H1 (cell line): ENCODE measurements around the gene PANX1. TPM values are rescaled to one million over a fixed set of nuclear protein-coding genes. Genes with fewer than 3 reads are reported as not detected.

Experiments
- CTCF ChIA-PET: fragments of 300-600 bp; sonication (Branson Sonifier 250); formaldehyde crosslinking; loops from one replicate; lab custom pipeline; 2021; ENCODE audit not compliant: partially characterized antibody; lab: Charles Lee
- POLR2A ChIA-PET: fragments of 300-600 bp; sonication (Branson Sonifier 250); formaldehyde crosslinking; loops from one replicate; lab custom pipeline; 2021; ENCODE audit warnings: inconsistent platforms; ENCODE audit not compliant: partially characterized antibody; lab: Charles Lee
- DNase-seq, 2 experiments: peaks; one replicate each; pipeline versions ENCODE4 v3.0.0 to v3.0.0-alpha.2; 2010 to 2022; ENCODE audit warnings: low spot score in 2 of 2, low read depth in 1 of 2, mixed read lengths in 1 of 2
- FAIRE-seq: peaks from 2 replicates; lab custom pipeline; 2011; peaks lifted over from hg19 to GRCh38; lab: Jason Lieb, UNC
- H2AFZ ChIP-seq: 2 replicates; pipeline ENCODE4 v1.8.1; 2012; ENCODE audit warnings: low read length, inconsistent platforms
- H2AK5ac ChIP-seq: 2 replicates; pipeline ENCODE4 v1.6.1; 2013; ENCODE audit warnings: low read depth, low read length
- H2BK120ac ChIP-seq: replicated peaks from 2 replicates; pipeline ENCODE3; 2013; ENCODE audit warnings: low read depth, low read length, inconsistent platforms
- H2BK12ac ChIP-seq: 2 replicates; pipeline ENCODE4 v1.6.1; 2013; ENCODE audit warnings: low read depth, low read length
- H2BK15ac ChIP-seq: 2 replicates; pipeline ENCODE4 v1.6.1; 2013; ENCODE audit warnings: low read length
- H2BK20ac ChIP-seq: 2 replicates; pipeline ENCODE4 v1.6.1; 2013; ENCODE audit warnings: low read length
- H2BK5ac ChIP-seq: 2 replicates; pipeline ENCODE4 v1.6.1; 2013; ENCODE audit warnings: low read depth, low read length
- H3K14ac ChIP-seq: 2 replicates; pipeline ENCODE4 v1.6.1; 2013; ENCODE audit warnings: inconsistent platforms; ENCODE audit not compliant: insufficient read length
- H3K18ac ChIP-seq: 2 replicates; pipeline ENCODE4 v1.6.1; 2013; ENCODE audit warnings: low read length; ENCODE audit errors: extremely low read depth
- H3K23ac ChIP-seq: 2 replicates; pipeline ENCODE4 v1.6.1; 2013; ENCODE audit warnings: inconsistent platforms; ENCODE audit not compliant: insufficient read length
- H3K23me2 ChIP-seq: 2 replicates; pipeline ENCODE4 v1.6.1; 2013; ENCODE audit warnings: low read depth, low read length
- H3K27ac ChIP-seq: 2 replicates; pipeline ENCODE4 v1.6.1; 2011; ENCODE audit warnings: low read depth, low read length, inconsistent platforms
- H3K27me3 ChIP-seq, 4 experiments: replicated peaks in 1 of 4; 1 replicate in 1 of 4; 2 replicates in 3 of 4; pipeline versions ENCODE4 v1.6.1 to v1.8.1; 2011 to 2013; ENCODE audit warnings: low read length in 3 of 4, mild to moderate bottlenecking in 3 of 4, inconsistent platforms in 2 of 4, mixed read lengths in 2 of 4, moderate library complexity in 1 of 4; ENCODE audit not compliant: control insufficient read depth in 3 of 4, insufficient read depth in 3 of 4; ENCODE audit errors: extremely low read depth in 1 of 4
- H3K36me3 ChIP-seq, 4 experiments: 2 replicates each; pipeline versions ENCODE4 v1.6.1 to v1.8.1; 2011 to 2013; ENCODE audit warnings: mild to moderate bottlenecking in 4 of 4, low read length in 3 of 4, moderate library complexity in 2 of 4, control low read depth in 1 of 4, inconsistent platforms in 1 of 4; ENCODE audit not compliant: insufficient read depth in 4 of 4, control insufficient read depth in 2 of 4
- H3K4ac ChIP-seq: replicated peaks from 2 replicates; pipeline ENCODE3; 2013; ENCODE audit warnings: low read length, low read depth, mixed read lengths, inconsistent platforms; ENCODE audit not compliant: insufficient read length
- H3K4me1 ChIP-seq, 4 experiments: replicated peaks in 1 of 4; 1 replicate in 1 of 4; 2 replicates in 3 of 4; pipeline versions ENCODE4 v1.6.1 to v1.8.1; 2011 to 2013; ENCODE audit warnings: low read length in 3 of 4, inconsistent platforms in 2 of 4, mixed read lengths in 1 of 4; ENCODE audit not compliant: insufficient read depth in 4 of 4, control insufficient read depth in 3 of 4
- H3K4me2 ChIP-seq, 2 experiments: 2 replicates each; pipeline versions ENCODE4 v1.6.1 to v1.8.1; 2011 to 2013; ENCODE audit warnings: low read depth in 2 of 2, low read length in 2 of 2, control low read depth in 1 of 2, inconsistent platforms in 1 of 2, mild to moderate bottlenecking in 1 of 2; ENCODE audit not compliant: insufficient read depth in 1 of 2
- H3K4me3 ChIP-seq, 4 experiments: fragments of 200-600, 300-600 bp in 1 of 4; sonication (generic), shearing (Covaris generic), sonication (Bioruptor Twin) in 1 of 4; 2 replicates each; pipeline versions ENCODE4 v1.5.1 to v1.8.1; 2011 to 2016; ENCODE audit warnings: low read length in 4 of 4, low read depth in 3 of 4, control low read depth in 2 of 4, inconsistent platforms in 2 of 4, mild to moderate bottlenecking in 2 of 4, mixed read lengths in 1 of 4, moderate library complexity in 1 of 4; ENCODE audit not compliant: insufficient read depth in 2 of 4; ENCODE audit errors: extremely low read depth in 1 of 4
- H3K56ac ChIP-seq: replicated peaks from 2 replicates; pipeline ENCODE3; 2013; ENCODE audit warnings: low read depth, mild to moderate bottlenecking, mixed read lengths, low read length, inconsistent platforms; ENCODE audit not compliant: insufficient read length
- H3K79me1 ChIP-seq: 2 replicates; pipeline ENCODE4 v1.6.1; 2013; ENCODE audit warnings: low read depth, low read length, control low read depth
- H3K79me2 ChIP-seq, 2 experiments: 2 replicates each; pipeline versions ENCODE4 v1.6.1 to v1.8.1; 2012 to 2013; ENCODE audit warnings: low read length in 2 of 2, mild to moderate bottlenecking in 2 of 2, inconsistent platforms in 1 of 2; ENCODE audit not compliant: insufficient read depth in 2 of 2, control insufficient read depth in 1 of 2
- H3K9ac ChIP-seq, 4 experiments: replicated peaks in 1 of 4; 1 replicate in 1 of 4; 2 replicates in 3 of 4; pipeline versions ENCODE4 v1.6.1 to v1.8.1; 2011 to 2013; ENCODE audit warnings: low read depth in 3 of 4, low read length in 3 of 4, control low read depth in 2 of 4, mild to moderate bottlenecking in 2 of 4, moderate library complexity in 2 of 4, inconsistent platforms in 1 of 4; ENCODE audit errors: extremely low read depth in 1 of 4
- H3K9me3 ChIP-seq, 2 experiments: 2 replicates each; pipeline versions ENCODE4 v1.6.1 to v1.8.1; 2012 to 2013; ENCODE audit warnings: mild to moderate bottlenecking in 2 of 2, moderate library complexity in 2 of 2, control low read depth in 1 of 2, inconsistent platforms in 1 of 2, low read depth in 1 of 2, low read length in 1 of 2, mixed read lengths in 1 of 2; ENCODE audit not compliant: insufficient read depth in 2 of 2
- H4K20me1 ChIP-seq, 2 experiments: replicated peaks in 1 of 2; 2 replicates each; pipeline versions ENCODE3 to v1.8.1; 2011 to 2013; ENCODE audit warnings: inconsistent platforms in 2 of 2, low read length in 2 of 2, mild to moderate bottlenecking in 1 of 2; ENCODE audit not compliant: insufficient read depth in 2 of 2, control insufficient read depth in 1 of 2
- H4K5ac ChIP-seq: 2 replicates; pipeline ENCODE4 v1.6.1; 2013; ENCODE audit warnings: low read length, low read depth, mixed read lengths, inconsistent platforms; ENCODE audit not compliant: insufficient read length
- H4K8ac ChIP-seq: 2 replicates; pipeline ENCODE4 v1.8.0; 2013; ENCODE audit warnings: mild to moderate bottlenecking, moderate library complexity, low read length, inconsistent platforms; ENCODE audit not compliant: insufficient read depth; ENCODE audit errors: extremely low read depth
- H4K91ac ChIP-seq: replicated peaks from 2 replicates; pipeline ENCODE3; 2013; ENCODE audit warnings: low read length, mixed read lengths, inconsistent platforms; ENCODE audit not compliant: insufficient read length
- RAD21 ChIP-seq, 2 experiments: IDR thresholded peaks in 1 of 2; conservative IDR thresholded peaks in 1 of 2; 2 replicates each; pipeline ENCODE4 v1.6.1; 2011; ENCODE audit warnings: low read depth in 2 of 2, low read length in 2 of 2, improper control_type of control experiment in 1 of 2, inconsistent platforms in 1 of 2, mild to moderate bottlenecking in 1 of 2, moderate library complexity in 1 of 2
- SIX5 ChIP-seq: IDR thresholded peaks from 2 replicates; pipeline ENCODE4 v1.6.1; 2011; ENCODE audit warnings: mild to moderate bottlenecking, low read depth, low read length
- SP4 ChIP-seq: IDR thresholded peaks from 2 replicates; pipeline ENCODE4 v1.6.1; 2012; ENCODE audit warnings: low read length, inconsistent platforms
- TAF7 ChIP-seq: optimal IDR thresholded peaks from 2 replicates; pipeline ENCODE3; 2011; ENCODE audit warnings: low read depth, mild to moderate bottlenecking, inconsistent platforms, low read length, moderate library complexity, borderline replicate concordance
- WGBS, 2 experiments: shearing (Covaris generic) in 1 of 2; methylation state at CpG; one replicate each; pipeline versions ENCODE4 v1.1.6 to v1.1.7; 2013 to 2015; ENCODE audit warnings: low lambda C conversion rate in 2 of 2, mixed read lengths in 2 of 2, inconsistent platforms in 1 of 2, low coverage in 1 of 2, missing lambda C conversion rate in 1 of 2; ENCODE audit not compliant: insufficient replicate concordance in 2 of 2, insufficient coverage in 1 of 2, insufficient read length in 1 of 2; ENCODE audit errors: extremely low coverage in 1 of 2, missing lambda C conversion rate in 1 of 2; 5-methylcytosine and 5-hydroxymethylcytosine counted together
- polyA plus RNA-seq, 7 experiments: library from polyadenylated mRNA; depleted of rRNA in 3 of 7; stranded (reverse) in 5 of 7; unstranded in 2 of 7; fragments of >200 nt in 5 of 7; fragments of 200-250 nt in 2 of 7; gene quantifications; 1 replicate in 5 of 7; 2 replicates in 1 of 7; 4 replicates in 1 of 7; pipeline versions ENCODE4 v1.2.1 to v1.2.3, GENCODE V29; 2011 to 2013; ENCODE audit warnings: missing spikeins in 2 of 7, mixed read lengths in 2 of 7
- total RNA-seq: library from RNA; stranded (reverse); fragmentation: NEBNext Ultra II Directional; extraction: Animal tissue kit (Norgen Biotek cat#: 25700); gene quantifications from 2 replicates; pipeline ENCODE4 v1.2.1, GENCODE V29; 2021

Gene PANX1
- total and polyA plus RNA-seq, 2 of the 8 experiments (the other 6 are each of a cell fraction or from before 2014, with no cell fraction given): 15.9 to 35.2 TPM

DNA sequence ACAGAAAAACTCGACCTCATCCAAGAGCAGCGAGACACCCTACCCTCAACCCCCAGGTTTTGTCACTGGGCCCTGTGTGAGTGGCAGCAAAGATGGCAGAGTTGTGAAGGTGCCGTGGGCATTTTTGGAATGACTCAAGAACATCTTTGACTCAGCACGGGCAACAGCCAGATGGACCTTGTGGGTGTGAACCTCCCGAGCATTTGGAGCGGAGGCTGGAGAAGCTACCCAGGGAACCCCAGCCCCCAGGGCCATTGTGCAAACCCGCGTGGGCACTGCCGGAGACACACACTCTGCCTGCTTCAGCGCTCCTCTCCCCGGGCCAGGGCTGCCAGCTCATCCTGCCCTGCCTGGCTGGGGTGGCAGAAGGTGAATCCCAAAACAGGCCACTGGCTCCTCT is 66.1 kb downstream of the PANX1 start:
- CTCF ChIA-PET: interaction anchor here (0.5 to 5.0 kb wide), 5 partner anchors 11 to 273 kb away, joined by 3 to 30 read pairs (median 5); no protein-coding TSS in a partner anchor
- H3K79me2 ChIP-seq: no peaks in the 10 kb centered on the region
- no peak for FAIRE-seq

More for the DNA sequence above, 66.1 kb downstream of the PANX1 start:
- Histone ChIP-seq H3K4me1 (peaks cover 0 to 7% (median 1%) of the 10 kb centered on the region in 4 experiments; a peak in 2 of 7 replicates), H3K9me3 (no peaks in the 10 kb centered on the region), H2AK5ac (no peak overlapping the region), H4K91ac (no peak overlapping the region), H4K5ac (no peak overlapping the region), H3K4me2 (no peak overlapping the region), H2BK120ac (no peak overlapping the region), H3K14ac (no peak overlapping the region), H3K36me3 (no peaks in the 10 kb centered on the region), H4K20me1 (no peaks in the 10 kb centered on the region), H3K4me3 (no peak overlapping the region), H3K18ac (no peak overlapping the region), H4K8ac (no peak overlapping the region), H3K4ac (no peak overlapping the region), H3K9ac (no peak overlapping the region), H2BK15ac (no peak overlapping the region), H3K79me1 (no peaks in the 10 kb centered on the region), H3K23me2 (no peaks in the 10 kb centered on the region), H2BK20ac (no peak overlapping the region), H3K56ac (no peak overlapping the region), H2AFZ (no peak overlapping the region), H3K23ac (no peak overlapping the region), H2BK5ac (no peak overlapping the region), H2BK12ac (no peak overlapping the region), H3K27me3 (no peaks in the 10 kb centered on the region), H3K27ac (no peak overlapping the region)
- WGBS, 2 experiments: 94% methylated on average over 11 of the region's 11 CpGs; no CpG with 5 or more reads in 1 of the 2 experiments
- POLR2A ChIA-PET: no interaction called here
- TF ChIP-seq RAD21 (IDR thresholded peaks at IDR 0.05 in 1 of 2, conservative IDR thresholded peaks at IDR 0.05 in 1 of 2; ENCODE audit: low read depth in 2 of 2, low read length in 2 of 2): no peak
- TF ChIP-seq SP4: no peak
- no peak for TF ChIP-seq TAF7
- TF ChIP-seq SIX5: no peak
- no peak for DNase-seq
